ENCODE results near the gene VASN.

The VASN gene

DNA sequence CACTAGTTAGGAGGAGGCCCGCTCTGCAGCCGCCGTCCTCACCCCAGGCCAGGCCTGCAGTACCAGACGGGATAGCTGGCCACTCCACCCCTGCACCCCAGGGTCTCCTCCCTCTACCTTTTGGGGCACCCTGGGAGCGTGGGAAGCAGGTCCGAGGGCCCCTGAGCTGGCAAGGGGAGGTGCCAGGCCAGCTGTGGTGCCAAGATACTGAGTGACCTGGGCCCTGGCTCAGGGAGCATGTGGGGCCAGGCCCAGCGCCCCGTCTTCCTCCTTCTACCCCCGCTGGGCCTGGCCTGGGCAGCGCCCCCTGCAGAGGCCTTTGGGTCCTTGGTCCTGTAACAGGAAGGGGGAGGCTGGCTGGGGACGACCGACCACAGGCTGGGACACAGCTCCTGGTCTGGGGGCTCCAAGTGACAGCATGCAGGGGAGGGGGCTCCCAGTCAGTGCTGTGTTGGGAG lies 33.5 kb upstream of the VASN start:
- no peak for DNase-seq (ENCODE audit: low spot score)
- in situ Hi-C loops (cut with MboI; ENCODE audit: low sequenced_read_pairs, unreplicated experiment) = no loop called here
- TF ChIP-seq, protein P1, sequence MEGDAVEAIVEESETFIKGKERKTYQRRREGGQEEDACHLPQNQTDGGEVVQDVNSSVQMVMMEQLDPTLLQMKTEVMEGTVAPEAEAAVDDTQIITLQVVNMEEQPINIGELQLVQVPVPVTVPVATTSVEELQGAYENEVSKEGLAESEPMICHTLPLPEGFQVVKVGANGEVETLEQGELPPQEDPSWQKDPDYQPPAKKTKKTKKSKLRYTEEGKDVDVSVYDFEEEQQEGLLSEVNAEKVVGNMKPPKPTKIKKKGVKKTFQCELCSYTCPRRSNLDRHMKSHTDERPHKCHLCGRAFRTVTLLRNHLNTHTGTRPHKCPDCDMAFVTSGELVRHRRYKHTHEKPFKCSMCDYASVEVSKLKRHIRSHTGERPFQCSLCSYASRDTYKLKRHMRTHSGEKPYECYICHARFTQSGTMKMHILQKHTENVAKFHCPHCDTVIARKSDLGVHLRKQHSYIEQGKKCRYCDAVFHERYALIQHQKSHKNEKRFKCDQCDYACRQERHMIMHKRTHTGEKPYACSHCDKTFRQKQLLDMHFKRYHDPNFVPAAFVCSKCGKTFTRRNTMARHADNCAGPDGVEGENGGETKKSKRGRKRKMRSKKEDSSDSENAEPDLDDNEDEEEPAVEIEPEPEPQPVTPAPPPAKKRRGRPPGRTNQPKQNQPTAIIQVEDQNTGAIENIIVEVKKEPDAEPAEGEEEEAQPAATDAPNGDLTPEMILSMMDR (IDR thresholded peaks at IDR 0.05; ENCODE audit: borderline replicate concordance, control extremely low read depth, extremely low read depth, insufficient read depth, missing control alignments) = no peak

DNA sequence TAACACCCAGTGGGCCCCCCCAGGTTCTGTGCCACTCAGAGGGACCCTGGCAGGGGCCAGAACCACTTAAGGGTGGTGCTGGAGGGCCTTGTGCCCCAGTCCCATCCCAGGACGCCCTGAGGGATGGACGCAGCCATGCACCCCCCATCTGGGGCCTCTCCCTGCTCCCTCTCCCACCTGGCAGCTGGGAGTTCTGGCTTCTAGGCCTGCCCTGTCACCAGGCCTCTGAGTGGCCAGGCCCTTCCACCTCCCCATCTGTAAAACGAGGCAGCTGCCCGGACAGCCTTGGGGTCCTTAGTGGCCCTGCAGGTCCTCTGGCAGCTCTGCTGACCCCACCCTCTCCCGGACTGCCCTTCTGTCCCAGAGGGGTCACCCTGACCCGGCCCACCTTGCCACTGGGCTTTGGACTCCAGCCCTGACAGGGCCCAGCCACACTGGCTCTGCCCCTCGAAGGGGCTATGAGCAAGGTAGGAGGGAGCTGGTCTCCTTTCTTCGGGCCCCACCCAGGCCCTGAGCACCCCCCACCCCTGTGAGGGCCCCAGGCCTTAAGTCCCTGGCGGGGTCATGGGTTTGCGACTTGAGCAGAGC lies 32.8 kb upstream of the VASN start:
- in situ Hi-C loops (cut with MboI; ENCODE audit: low sequenced_read_pairs, unreplicated experiment) = no loop called here
- TF ChIP-seq, protein P1 (IDR thresholded peaks at IDR 0.05; ENCODE audit: borderline replicate concordance, control extremely low read depth, extremely low read depth, insufficient read depth, missing control alignments) = no peak
- no peak for DNase-seq (ENCODE audit: low spot score)

DNA sequence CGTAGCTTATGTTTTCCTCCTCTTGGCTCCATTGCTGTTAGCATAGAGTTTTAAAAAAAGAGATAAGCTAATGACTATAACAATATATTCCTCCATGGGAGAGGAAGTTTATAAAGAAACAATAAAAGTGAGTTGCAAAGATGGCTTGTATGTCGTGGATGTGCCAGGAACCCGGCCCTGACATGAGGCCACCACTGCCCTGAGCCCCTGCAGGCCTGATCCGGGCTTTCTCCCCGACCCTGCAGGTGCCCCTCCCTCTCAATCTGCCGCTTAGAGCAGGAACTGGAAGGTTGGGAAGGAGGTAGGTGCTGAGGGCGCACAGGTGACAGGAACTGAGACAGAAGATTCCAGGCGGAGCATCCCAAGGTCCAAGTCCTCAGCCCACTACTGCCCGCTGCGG lies 32.2 kb upstream of the VASN start:
- DNase-seq (ENCODE audit: low spot score) = no peak
- TF ChIP-seq, protein P1 (IDR thresholded peaks at IDR 0.05; ENCODE audit: borderline replicate concordance, control extremely low read depth, extremely low read depth, insufficient read depth, missing control alignments) = no peak
- in situ Hi-C loops (cut with MboI; ENCODE audit: low sequenced_read_pairs, unreplicated experiment) = no loop called here

DNA sequence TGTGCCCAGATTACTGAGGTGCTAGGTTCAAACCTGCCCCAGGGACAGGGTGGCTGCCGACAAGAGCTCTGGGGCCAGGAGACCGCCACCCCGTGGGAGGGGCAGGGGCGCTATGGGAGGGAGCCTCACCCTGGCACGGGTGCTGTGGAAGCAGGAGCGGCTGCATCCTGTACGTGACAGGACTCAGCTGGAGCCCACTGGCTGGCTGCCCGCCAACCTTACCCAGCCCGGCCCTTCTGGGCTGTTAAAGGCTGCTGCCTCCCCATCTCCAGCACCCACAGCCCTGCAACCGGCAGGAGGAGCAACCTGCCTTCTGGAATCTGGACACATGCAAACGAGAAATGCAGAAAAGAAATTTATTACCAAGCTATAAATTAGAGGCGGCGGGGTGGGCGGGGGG lies 31.7 kb upstream of the VASN start:
- TF ChIP-seq, protein P1 (IDR thresholded peaks at IDR 0.05; ENCODE audit: borderline replicate concordance, control extremely low read depth, extremely low read depth, insufficient read depth, missing control alignments) = no peak
- DNase-seq (ENCODE audit: low spot score) = no peak
- in situ Hi-C loops (cut with MboI; ENCODE audit: low sequenced_read_pairs, unreplicated experiment) = no loop called here

DNA sequence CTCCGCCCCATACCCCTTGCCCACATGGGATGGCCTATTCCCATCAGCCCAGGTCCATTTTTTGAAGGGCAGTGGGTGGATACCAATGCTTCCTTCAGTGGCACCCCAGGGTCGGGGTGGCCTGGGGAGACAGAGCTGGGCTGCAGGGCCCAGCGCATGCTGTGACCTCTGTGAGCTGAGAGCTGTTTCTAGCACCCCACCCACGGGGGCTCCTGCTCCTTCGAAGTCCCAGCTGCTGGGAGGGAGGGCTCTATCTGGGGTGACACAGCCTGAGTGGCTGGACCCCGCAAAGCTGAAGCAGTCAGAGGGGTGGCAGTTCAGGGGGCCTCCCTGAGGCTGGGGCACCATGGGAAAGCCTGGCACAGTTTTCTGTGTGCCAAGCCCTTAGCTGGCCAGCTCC lies 31.2 kb upstream of the VASN start:
- DNase-seq (ENCODE audit: low spot score) = no peak
- TF ChIP-seq, protein P1 (IDR thresholded peaks at IDR 0.05; ENCODE audit: borderline replicate concordance, control extremely low read depth, extremely low read depth, insufficient read depth, missing control alignments) = no peak
- in situ Hi-C loops (cut with MboI; ENCODE audit: low sequenced_read_pairs, unreplicated experiment) = no loop called here

DNA sequence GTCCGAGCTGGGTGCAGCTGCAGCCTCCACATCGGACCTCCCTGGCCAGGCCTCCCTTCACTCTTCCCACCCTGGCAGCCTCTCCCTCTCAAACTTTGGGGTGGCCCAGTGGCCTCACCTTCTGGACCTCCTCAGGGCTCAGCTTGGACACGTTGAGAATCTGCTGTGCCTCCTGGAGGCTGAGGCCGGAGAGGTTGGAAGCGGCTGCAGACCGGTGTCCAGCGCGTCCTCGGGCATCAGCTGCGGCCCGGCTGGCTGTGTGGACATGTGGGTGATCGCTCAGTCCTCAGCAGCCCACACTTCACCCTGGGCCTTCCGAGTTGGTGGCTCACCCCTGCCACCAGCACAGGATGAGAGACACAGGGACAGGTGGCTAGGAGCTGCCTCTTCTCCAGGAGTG lies 30.4 kb upstream of the VASN start:
- TF ChIP-seq, protein P1 (IDR thresholded peaks at IDR 0.05; ENCODE audit: borderline replicate concordance, control extremely low read depth, extremely low read depth, insufficient read depth, missing control alignments) = no peak
- DNase-seq (ENCODE audit: low spot score) = no peak
- in situ Hi-C loops (cut with MboI; ENCODE audit: low sequenced_read_pairs, unreplicated experiment) = no loop called here

Data from GM13976 (cell line).